NT2/D1 (cell line): Measurements from ENCODE around the gene TFDP2.

ENCODE experiments used
- SUZ12 ChIP-seq: IDR thresholded peaks from 2 replicates; pipeline ENCODE4 v1.6.1; 2011; ENCODE audit not compliant: insufficient read length, insufficient read depth; ENCODE audit errors: extremely low read depth
- YY1 ChIP-seq: IDR thresholded peaks from 2 replicates; pipeline ENCODE4 v1.6.1; 2011; ENCODE audit not compliant: insufficient read length, insufficient read depth
- ZNF274 ChIP-seq: IDR thresholded peaks from 2 replicates; pipeline ENCODE4 v1.6.1; 2011; ENCODE audit warnings: mild to moderate bottlenecking, low read depth, low read length

DNA sequence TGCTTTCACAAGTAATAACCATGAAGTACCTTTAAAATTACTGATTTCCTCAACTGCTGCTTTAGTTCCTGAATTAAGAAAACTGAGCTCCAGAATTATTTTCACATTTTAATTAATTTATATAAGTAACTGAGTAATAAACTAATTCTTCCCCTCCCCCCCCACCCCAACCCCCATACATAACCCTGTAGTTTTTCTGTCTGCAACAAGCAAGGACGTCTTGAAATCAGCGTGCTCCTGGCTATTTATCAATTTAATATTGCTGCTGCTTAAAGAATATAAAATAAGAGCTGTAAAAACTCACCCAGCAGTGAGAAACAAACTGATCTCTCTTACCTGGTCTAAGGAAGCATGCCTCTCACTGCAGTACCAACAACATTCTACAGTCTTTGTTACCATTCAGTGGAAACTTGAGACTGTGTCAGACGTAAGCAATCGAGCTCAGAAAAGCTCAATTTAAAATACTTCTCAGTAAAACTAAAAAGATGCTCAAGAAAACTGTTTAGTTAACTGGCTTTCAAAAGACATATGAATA lies 121.0 kb downstream of the TFDP2 start:
- no peak for TF ChIP-seq YY1
- TF ChIP-seq SUZ12, result no peak
- TF ChIP-seq ZNF274, result no peak
